Pancreas (tissue), 10 donors: Measurements from ENCODE around the gene STX11. TPM values are rescaled to one million over a fixed set of nuclear protein-coding genes. Genes with fewer than 3 reads are reported as not detected.
"Not testable (repeated sequence)": the region's sequence is repeated elsewhere in the genome, so short reads cannot be mapped to it uniquely, and the experiment has no call there.

ENCODE experiments used
- ATAC-seq, 4 donors: fragments of 200-7000 bp; cut with Tn5 transposase; one replicate each; pipeline versions ENCODE4 v1.8.0 to v1.9.1; 2020; ENCODE audit warnings: mild to moderate bottlenecking in 4 of 4, moderate library complexity in 4 of 4
- DNase-seq, 6 donors: peaks; one replicate each; pipeline ENCODE4 v3.0.0-alpha.2; 2020
- FAIRE-seq: peaks from 2 replicates; lab custom pipeline; 2012; peaks lifted over from hg19 to GRCh38; lab: Jason Lieb, UNC
- H3K27ac ChIP-seq, 4 donors: fragments of 200-600 bp; sonication (generic); 1 replicate in 3 of 4; 2 replicates in 1 of 4; pipeline versions ENCODE4 v1.5.0 to v1.8.0; 2020
- H3K27me3 ChIP-seq, 4 donors: fragments of 200-600 bp; one replicate each; pipeline ENCODE4 v1.8.0; 2021
- H3K36me3 ChIP-seq, 3 donors: fragments of 200-600 bp; sonication (generic) in 1 of 3; one replicate each; pipeline versions ENCODE4 v1.5.0 to v1.8.0; 2020 to 2021
- H3K4me1 ChIP-seq, 3 donors: fragments of 200-600 bp; one replicate each; pipeline ENCODE4 v1.8.0; 2021
- H3K4me3 ChIP-seq, 4 donors: fragments of 200-600 bp; sonication (generic) in 2 of 4; one replicate each; pipeline versions ENCODE4 v1.5.0 to v1.8.0; 2020 to 2021
- H3K9me3 ChIP-seq, 4 donors: fragments of 200-600 bp; one replicate each; pipeline ENCODE4 v1.8.0; 2021
- WGBS, 2 donors: extraction: QIAGEN DNeasy Blood & Tissue Kit; methylation state at CpG; one replicate each; pipeline ENCODE4 v1.1.7; 2013; 5-methylcytosine and 5-hydroxymethylcytosine counted together
- intact Hi-C, 3 donors: fragments of 100-400 bp; cut with DNase I; formaldehyde crosslinking; loops; one replicate each; pipeline versions ENCODE4 v1.11.1 to v1.14.2; 2022
- polyA plus RNA-seq, 2 donors: library from polyadenylated mRNA; stranded (reverse); fragments of 200-250 nt; gene quantifications; one replicate each; pipeline ENCODE4 v1.2.3, GENCODE V29; 2013
- total RNA-seq, 6 donors: library from RNA; stranded (reverse); fragmentation: NEBNext Ultra II Directional in 4 of 6; extraction: Animal tissue kit (Norgen Biotek cat#: 25700) in 4 of 6; gene quantifications; one replicate each; pipeline versions ENCODE4 v1.2.1 to v1.2.4, GENCODE V29; 2021 to 2023
- TF ChIP-seq, protein P1 (sequence below), 4 donors: fragments of 200-600 bp; sonication (generic) in 3 of 4; IDR thresholded peaks; one replicate each; pipeline versions ENCODE4 v1.5.0 to v1.8.0; 2021; ENCODE audit warnings: antibody characterized with exemption in 4 of 4
- donor health status: healthy with polysubstance abuse.
- donor health status: DM: no; HTN: no; CAD: no; lungs with moderate emphysema.
- donor health status: DM: no; HTN: no; CAD: no.
- donor health status: control.
- donor health status: control.
- donor health status: Bipolar disorder and iron deficiency.
- donor health status: DM: yes; HTN: yes; CAD: no.
- donor health status: DM: no; HTN: no; CAD: no.
- donor health status: DM: no; HTN: no; CAD: no.
- donor health status: DM: yes; HTN: yes; CAD: no.

Gene STX11
- total and polyA plus RNA-seq, 8 donors: 0.47 to 2.6 (median 1.1) TPM

DNA sequence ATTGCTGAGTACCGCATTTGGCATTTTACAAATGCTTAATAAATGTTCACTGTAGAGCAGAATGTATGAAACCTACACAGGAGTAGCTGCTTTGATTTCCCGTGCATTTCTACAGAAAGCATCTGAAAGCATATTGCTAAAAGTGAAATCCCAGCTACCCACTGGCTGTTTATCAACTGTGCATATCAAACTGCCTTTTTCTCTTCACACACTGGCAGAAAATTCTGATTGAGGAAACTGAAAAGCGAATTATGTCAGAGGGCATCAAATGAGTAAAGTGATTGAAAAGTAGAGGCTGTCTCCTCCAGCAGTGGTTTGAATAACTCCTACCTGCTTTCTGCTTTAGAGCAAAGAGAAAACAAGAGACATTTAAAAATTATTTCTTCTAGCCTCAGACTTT, 28.0 kb downstream of the STX11 start:
- 84 to 86% methylated on average over 3 of the region's 3 CpGs for WGBS, 2 donors
- ATAC-seq: no peak
- Histone ChIP-seq H3K27me3 (no peaks in the 10 kb centered on the region), H3K36me3 (no peaks in the 10 kb centered on the region), H3K27ac (no peak overlapping the region), H3K4me3 (no peak overlapping the region), H3K9me3 (no peaks in the 10 kb centered on the region), H3K4me1 (no peaks in the 10 kb centered on the region)
- intact Hi-C loops: no loop called here
- TF ChIP-seq, protein P1, sequence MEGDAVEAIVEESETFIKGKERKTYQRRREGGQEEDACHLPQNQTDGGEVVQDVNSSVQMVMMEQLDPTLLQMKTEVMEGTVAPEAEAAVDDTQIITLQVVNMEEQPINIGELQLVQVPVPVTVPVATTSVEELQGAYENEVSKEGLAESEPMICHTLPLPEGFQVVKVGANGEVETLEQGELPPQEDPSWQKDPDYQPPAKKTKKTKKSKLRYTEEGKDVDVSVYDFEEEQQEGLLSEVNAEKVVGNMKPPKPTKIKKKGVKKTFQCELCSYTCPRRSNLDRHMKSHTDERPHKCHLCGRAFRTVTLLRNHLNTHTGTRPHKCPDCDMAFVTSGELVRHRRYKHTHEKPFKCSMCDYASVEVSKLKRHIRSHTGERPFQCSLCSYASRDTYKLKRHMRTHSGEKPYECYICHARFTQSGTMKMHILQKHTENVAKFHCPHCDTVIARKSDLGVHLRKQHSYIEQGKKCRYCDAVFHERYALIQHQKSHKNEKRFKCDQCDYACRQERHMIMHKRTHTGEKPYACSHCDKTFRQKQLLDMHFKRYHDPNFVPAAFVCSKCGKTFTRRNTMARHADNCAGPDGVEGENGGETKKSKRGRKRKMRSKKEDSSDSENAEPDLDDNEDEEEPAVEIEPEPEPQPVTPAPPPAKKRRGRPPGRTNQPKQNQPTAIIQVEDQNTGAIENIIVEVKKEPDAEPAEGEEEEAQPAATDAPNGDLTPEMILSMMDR (IDR thresholded peaks at IDR 0.05): no peak
- no peak for FAIRE-seq
- no peak for DNase-seq

DNA sequence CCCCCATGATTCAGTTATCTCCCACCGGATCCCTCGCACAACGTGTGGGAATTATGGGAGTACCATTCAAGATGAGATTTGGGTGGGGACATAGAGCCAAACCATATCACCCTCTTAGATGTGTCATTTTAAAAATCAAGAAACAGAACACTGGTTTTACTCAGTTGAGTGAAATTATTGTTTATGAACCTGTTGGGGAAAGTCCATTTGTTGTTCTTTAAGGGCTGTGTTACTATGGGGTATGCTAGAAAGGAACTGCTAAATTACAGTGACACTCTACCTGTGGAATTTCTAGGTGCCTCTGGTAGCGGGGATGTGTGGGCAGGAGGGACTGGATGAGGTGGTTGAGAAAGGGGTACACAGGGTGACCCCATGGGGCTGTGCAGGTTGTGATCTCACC, 28.9 kb downstream of the STX11 start:
- intact Hi-C loops: no loop called here

DNA sequence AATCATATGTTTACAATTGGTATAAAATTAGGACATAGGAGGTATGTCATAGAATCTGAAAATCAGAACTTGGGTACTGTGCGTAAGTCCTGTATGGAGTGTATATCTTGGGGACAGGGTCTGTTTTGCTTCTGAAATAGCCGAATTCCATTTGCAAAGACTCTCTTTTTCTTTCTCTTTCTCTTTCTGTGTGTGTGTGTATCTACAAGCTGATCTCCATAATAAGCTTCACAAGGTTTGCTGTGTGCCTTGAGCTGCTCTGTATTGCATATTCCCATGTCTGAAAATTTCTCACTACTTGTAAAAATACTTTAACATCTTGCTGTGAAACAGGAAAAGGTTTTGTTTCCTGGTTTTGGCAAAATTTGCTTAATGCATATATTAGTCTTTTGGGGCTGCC, 29.5 kb downstream of the STX11 start:
- WGBS, 2 donors: 71 to 81% methylated on average over 2 of the region's 2 CpGs
- H3K4me1 ChIP-seq: no peaks in the 10 kb centered on the region
- no peaks in the 10 kb centered on the region for H3K27me3 ChIP-seq
- TF ChIP-seq, protein P1 (IDR thresholded peaks at IDR 0.05): no peak
- H3K9me3 ChIP-seq: no peaks in the 10 kb centered on the region
- no peak overlapping the region for H3K27ac ChIP-seq
- no peaks in the 10 kb centered on the region for H3K36me3 ChIP-seq
- FAIRE-seq (no peak), ATAC-seq (no peak), DNase-seq (no peak)
- intact Hi-C loops: no loop called here
- no peak overlapping the region for H3K4me3 ChIP-seq

More for the DNA sequence above, 28.9 kb downstream of the STX11 start:
- ATAC-seq (no peak), FAIRE-seq (no peak), DNase-seq (no peak)
- TF ChIP-seq, protein P1 (IDR thresholded peaks at IDR 0.05): no peak
- WGBS, 2 donors: 86 to 91% methylated on average over 4 of the region's 4 CpGs
- Histone ChIP-seq H3K4me3 (no peak overlapping the region), H3K27me3 (no peaks in the 10 kb centered on the region), H3K9me3 (no peaks in the 10 kb centered on the region), H3K36me3 (no peaks in the 10 kb centered on the region), H3K4me1 (no peaks in the 10 kb centered on the region), H3K27ac (no peak overlapping the region)

DNA sequence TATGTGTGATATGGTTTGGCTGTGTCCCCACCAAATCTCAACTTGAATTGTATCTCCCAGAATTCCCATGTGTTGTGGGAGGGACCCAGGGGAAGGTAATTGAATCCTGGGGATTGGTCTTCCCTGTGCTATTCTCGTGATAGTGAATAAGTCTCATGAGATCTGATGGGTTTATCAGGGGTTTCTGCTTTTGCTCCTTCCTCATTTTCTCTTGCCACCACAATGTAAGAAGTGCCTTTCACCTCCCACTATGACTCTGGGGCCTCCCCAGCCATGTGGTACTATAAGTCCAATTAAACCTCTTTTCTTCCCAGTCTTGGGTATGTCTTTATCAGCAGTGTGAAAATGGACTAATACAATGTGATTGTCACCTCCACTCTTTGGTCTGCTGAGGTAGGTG, 30.0 kb downstream of the STX11 start:
- H3K36me3 ChIP-seq, DNase-seq, H3K9me3 ChIP-seq, FAIRE-seq, H3K27me3 ChIP-seq, ATAC-seq, intact Hi-C loops, H3K4me1 ChIP-seq, H3K4me3 ChIP-seq, H3K27ac ChIP-seq: not testable (repeated sequence)
- 83 to 95% methylated on average over 1 of the region's 1 CpG for WGBS, 2 donors

DNA sequence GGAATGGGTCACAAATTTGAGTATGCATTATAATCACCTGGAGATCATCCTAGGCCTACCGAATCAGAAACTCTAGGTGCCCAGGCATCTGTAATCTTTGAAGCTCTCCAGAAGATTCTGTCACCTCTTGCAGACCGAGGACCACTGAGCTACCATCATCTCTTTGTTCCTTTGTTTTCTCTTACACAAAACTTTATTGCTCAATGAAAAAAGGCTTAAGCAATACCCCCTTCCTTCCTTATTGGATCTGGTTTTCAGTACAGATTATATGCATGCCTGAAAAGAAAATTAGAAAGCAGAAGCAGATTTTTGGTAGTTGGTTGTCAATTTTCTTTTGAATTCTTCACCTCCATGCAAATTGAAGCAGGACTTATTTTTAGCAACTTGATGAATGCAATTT, 31.3 kb downstream of the STX11 start:
- FAIRE-seq: no peak
- TF ChIP-seq, protein P1 (IDR thresholded peaks at IDR 0.05): no peak
- DNase-seq: no peak
- no peaks in the 10 kb centered on the region for H3K27me3 ChIP-seq
- H3K4me3 ChIP-seq: no peak overlapping the region
- H3K9me3 ChIP-seq: no peaks in the 10 kb centered on the region
- no peaks in the 10 kb centered on the region for H3K4me1 ChIP-seq
- no peaks in the 10 kb centered on the region for H3K36me3 ChIP-seq
- intact Hi-C loops: no loop called here
- 86 to 92% methylated on average over 2 of the region's 2 CpGs for WGBS, 2 donors
- peak in 1 of 4 donors; percentile 24 for ATAC-seq
- no peak overlapping the region for H3K27ac ChIP-seq

DNA sequence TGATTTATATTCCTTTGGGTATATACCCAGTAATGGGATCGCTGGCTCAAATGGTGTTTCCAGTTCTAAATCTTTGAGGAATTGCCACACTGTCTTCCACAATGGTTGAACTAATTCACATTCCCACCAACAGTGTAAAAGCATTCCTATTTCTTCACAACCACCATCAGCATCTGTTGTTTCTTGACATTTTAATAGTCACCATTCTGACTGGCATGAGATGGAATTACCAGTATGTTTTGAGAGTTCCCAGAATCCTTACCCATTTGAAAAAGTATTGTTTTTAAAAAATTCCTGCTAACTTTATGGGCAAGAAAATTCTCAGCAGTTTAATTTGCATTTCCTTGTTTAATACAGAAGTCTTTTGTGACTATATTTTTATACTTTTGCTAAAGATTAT, 33.9 kb downstream of the STX11 start:
- H3K27ac ChIP-seq, intact Hi-C loops, H3K4me1 ChIP-seq, H3K4me3 ChIP-seq, H3K27me3 ChIP-seq, ATAC-seq, H3K36me3 ChIP-seq, H3K9me3 ChIP-seq, DNase-seq, FAIRE-seq: not testable (repeated sequence)
- whole genome bisulfite sequencing, 2 donors: 96 to 100% methylated on average over 1 of the region's 1 CpG
